ENCODE results near the gene RNF222. TPM values are rescaled to one million over a fixed set of nuclear protein-coding genes. Genes with fewer than 3 reads are reported as not detected.
"Not testable (repeated sequence)": the region's sequence is repeated elsewhere in the genome, so short reads cannot be mapped to it uniquely, and the experiment has no call there.

Gene RNF222
- total RNA-seq, 2 experiments from 2014 or later, result 0.11 TPM

DNA sequence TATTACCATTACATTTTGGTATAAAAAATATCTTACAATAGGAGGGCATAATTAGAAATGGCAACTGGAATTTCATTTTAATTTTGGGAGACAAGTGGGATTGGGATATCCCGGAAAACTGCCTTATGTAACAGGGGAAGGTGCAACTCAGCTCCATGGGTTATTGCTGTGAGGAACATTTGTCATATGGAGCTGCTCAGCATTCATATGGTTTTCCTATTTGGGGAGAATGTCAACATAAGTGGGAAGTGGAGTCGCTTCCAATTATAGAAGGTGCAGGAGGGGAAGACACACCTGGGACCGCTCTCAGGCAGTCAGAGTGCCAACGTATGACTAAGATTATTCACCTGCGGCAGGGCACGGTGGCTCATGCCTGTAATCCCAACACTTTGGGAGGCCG is 47.3 kb downstream of the RNF222 start:
- Mint-ChIP-seq H3K36me3 (ENCODE audit: low read depth) (no peaks in the 10 kb centered on the region), H3K4me1 (ENCODE audit: low read depth) (no peaks in the 10 kb centered on the region), H3K4me3 (no peak overlapping the region), H3K9me3 (no peaks in the 10 kb centered on the region), H3K27me3 (peaks cover 13% of the 10 kb centered on the region), H3K27ac (no peak overlapping the region)
- ATAC-seq, result no peak
- ChIA-PET CTCF (interaction anchor here (1.4 kb wide), 1 partner anchor 33 kb away, joined by 3 read pairs; no protein-coding TSS in a partner anchor), POLR2A (no interaction called here)
- DNase-seq, result no peak
- intact Hi-C loops (cut with micrococcal nuclease), result no loop called here
- TF ChIP-seq, protein P1, sequence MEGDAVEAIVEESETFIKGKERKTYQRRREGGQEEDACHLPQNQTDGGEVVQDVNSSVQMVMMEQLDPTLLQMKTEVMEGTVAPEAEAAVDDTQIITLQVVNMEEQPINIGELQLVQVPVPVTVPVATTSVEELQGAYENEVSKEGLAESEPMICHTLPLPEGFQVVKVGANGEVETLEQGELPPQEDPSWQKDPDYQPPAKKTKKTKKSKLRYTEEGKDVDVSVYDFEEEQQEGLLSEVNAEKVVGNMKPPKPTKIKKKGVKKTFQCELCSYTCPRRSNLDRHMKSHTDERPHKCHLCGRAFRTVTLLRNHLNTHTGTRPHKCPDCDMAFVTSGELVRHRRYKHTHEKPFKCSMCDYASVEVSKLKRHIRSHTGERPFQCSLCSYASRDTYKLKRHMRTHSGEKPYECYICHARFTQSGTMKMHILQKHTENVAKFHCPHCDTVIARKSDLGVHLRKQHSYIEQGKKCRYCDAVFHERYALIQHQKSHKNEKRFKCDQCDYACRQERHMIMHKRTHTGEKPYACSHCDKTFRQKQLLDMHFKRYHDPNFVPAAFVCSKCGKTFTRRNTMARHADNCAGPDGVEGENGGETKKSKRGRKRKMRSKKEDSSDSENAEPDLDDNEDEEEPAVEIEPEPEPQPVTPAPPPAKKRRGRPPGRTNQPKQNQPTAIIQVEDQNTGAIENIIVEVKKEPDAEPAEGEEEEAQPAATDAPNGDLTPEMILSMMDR (IDR thresholded peaks at IDR 0.05), result no peak

DNA sequence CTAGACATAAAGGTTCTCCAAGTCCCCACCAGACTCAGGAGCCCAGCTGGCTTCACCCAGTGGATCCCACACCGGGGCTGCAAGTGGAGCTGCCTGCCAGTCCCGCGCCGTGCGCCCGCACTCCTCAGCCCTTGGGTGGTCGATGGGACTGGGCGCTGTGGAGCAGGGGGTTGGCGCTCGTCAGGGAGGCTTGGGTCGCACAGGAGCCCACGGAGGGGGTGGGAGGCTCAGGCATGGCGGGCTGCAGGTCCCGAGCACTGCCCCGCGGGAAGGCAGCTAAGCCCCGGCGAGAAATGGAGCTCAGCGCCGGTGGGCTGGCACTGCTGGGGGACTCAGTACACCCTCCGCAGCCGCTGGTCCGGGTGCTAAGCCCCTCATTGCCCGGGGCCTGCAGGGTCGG is 50.6 kb downstream of the RNF222 start:
- H3K4me3 Mint-ChIP-seq; intact Hi-C loops (cut with micrococcal nuclease); H3K4me1 Mint-ChIP-seq (ENCODE audit: low read depth); POLR2A ChIA-PET; DNase-seq; H3K36me3 Mint-ChIP-seq (ENCODE audit: low read depth); H3K27ac Mint-ChIP-seq; ATAC-seq; H3K9me3 Mint-ChIP-seq: not testable (repeated sequence)
- CTCF ChIA-PET, result interaction anchor here (1.9 kb wide), 1 partner anchor 286 kb away, joined by 3 read pairs; no protein-coding TSS in a partner anchor
- peaks cover 13% of the 10 kb centered on the region for H3K27me3 Mint-ChIP-seq

DNA sequence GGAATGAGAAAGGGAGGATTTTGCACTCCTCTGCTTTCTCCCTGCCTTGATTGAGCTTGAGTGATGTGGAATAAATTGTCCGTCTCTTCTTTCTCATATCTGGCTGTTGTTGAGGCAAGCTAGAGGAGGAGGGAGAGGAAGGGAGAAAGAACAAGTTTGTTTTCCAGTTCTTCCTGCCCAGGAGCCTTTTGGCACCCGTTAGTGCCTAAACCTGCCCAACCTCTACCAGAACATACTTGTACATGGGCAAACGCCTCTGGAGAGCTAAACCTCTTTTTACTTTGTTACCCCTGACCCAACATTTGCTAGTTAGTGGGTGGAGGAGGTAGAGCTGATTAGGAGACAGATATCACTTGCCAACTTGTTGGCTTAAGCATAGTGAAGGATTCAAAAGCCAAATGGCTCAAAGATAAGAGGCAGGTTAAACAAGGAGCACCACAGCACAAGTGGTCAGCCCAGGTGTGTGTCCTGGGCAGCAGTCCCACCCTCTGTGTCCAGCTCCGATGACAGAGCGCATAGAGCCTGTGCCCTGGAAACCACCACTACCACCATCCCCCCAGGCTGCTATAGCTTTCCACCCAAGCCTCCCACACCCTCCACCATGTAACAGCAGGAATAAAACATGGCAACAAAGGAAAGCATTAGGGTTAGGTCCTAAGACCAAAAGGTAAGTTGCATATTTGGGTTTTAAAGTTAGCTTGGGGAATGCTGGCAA is 51.5 kb downstream of the RNF222 start:
- ChIA-PET POLR2A (no interaction called here), CTCF (interaction anchor here (0.8 kb wide), 1 partner anchor 286 kb away, joined by 4 read pairs; no protein-coding TSS in a partner anchor)
- no peak overlapping the region for H3K4me3 Mint-ChIP-seq
- DNase-seq, result no peak
- TF ChIP-seq, protein P1 (IDR thresholded peaks at IDR 0.05), result no peak
- ATAC-seq, result no peak
- no peaks in the 10 kb centered on the region for H3K4me1 Mint-ChIP-seq (ENCODE audit: low read depth)
- H3K27me3 Mint-ChIP-seq, result peaks cover 13% of the 10 kb centered on the region
- H3K27ac Mint-ChIP-seq, result no peak overlapping the region
- no peaks in the 10 kb centered on the region for H3K9me3 Mint-ChIP-seq
- no peaks in the 10 kb centered on the region for H3K36me3 Mint-ChIP-seq (ENCODE audit: low read depth)
- intact Hi-C loops (cut with micrococcal nuclease), result no loop called here

DNA sequence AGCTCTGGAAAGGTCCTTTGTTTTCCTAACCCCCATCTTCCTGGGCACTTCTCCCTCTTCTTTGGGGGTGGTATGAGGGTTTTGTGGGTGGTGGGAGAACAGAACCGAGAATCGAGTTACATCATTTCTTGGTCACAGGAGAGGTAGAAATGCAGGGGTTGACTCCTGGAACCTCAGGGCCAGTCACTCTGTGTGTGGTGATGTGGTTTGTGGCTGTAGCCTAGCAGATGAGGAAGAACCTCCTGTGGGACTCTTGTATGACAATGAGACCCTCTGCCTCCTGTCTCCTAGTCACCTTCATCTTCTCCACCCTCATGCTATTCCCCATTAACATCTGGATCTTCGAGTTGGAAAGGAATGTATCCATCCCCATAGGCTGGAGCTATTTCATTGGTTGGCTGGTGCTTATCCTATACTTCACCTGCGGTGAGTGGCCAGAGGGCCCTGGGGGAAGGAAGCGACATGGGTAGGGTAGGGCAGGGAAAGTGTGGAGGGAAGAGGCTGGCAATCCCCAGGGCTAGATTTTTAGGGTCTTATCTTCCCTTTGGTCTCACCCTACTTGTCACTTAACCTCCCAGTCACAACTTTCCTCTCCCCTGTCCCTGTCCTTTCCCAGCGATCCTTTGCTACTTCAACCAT is 52.5 kb downstream of the RNF222 start:
- intact Hi-C loops (cut with micrococcal nuclease), result no loop called here
- no peaks in the 10 kb centered on the region for H3K4me1 Mint-ChIP-seq (ENCODE audit: low read depth)
- TF ChIP-seq, protein P1 (IDR thresholded peaks at IDR 0.05), result no peak

DNA sequence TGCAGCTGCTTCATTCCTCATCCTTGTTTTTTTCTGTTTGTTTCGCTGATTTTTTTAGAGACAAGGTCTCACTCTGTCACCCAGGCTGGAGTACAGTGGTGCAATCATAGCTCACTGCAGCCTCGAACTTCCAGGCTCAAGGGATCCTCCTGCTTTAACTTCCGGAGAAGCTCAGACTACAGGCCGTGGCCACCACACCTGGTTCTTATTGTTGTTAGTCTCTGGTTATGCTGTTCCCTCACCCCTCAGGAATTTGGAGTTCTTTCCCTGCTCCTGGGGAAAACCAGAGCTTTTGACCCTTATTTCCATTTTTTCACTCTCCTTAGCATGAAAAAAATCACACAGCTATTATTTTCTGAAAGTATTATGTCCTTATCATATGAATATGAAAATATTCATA is 56.2 kb downstream of the RNF222 start:
- H3K4me3 Mint-ChIP-seq, result no peak overlapping the region
- no peaks in the 10 kb centered on the region for H3K9me3 Mint-ChIP-seq
- ChIA-PET CTCF (interaction anchor here (1.0 to 1.4 kb wide), 2 partner anchors 14 to 247 kb away, joined by 3 to 4 read pairs; no protein-coding TSS in a partner anchor), POLR2A (no interaction called here)
- no peak for DNase-seq
- intact Hi-C loops (cut with micrococcal nuclease), result no loop called here
- no peak overlapping the region for H3K27ac Mint-ChIP-seq
- H3K36me3 Mint-ChIP-seq (ENCODE audit: low read depth), result no peaks in the 10 kb centered on the region
- TF ChIP-seq, protein P1 (IDR thresholded peaks at IDR 0.05), result no peak
- peaks cover 5% of the 10 kb centered on the region for H3K27me3 Mint-ChIP-seq
- no peak for ATAC-seq
- peaks cover 4% of the 10 kb centered on the region for H3K4me1 Mint-ChIP-seq (ENCODE audit: low read depth)

More for the DNA sequence above, 52.5 kb downstream of the RNF222 start:
- no peak for ATAC-seq
- Mint-ChIP-seq H3K36me3 (ENCODE audit: low read depth) (no peaks in the 10 kb centered on the region), H3K4me3 (no peak overlapping the region), H3K9me3 (no peaks in the 10 kb centered on the region), H3K27me3 (peaks cover 13% of the 10 kb centered on the region), H3K27ac (no peak overlapping the region)
- ChIA-PET CTCF (no interaction called here), POLR2A (no interaction called here)
- DNase-seq, result peak; percentile 39

Other genes with a start within 250 kb of the RNF222 start
- 100 to 1,000 TPM; 123 to 129 TPM for gene PER1, start 245.4 kb downstream of the RNF222 start, total RNA-seq
- gene VAMP2, start 234.9 kb downstream of the RNF222 start, total RNA-seq, result 10 to 100 TPM; 30.0 to 33.7 TPM
- gene TMEM107, start 221.4 kb downstream of the RNF222 start, total RNA-seq, result 10 to 100 TPM; 33.4 to 35.9 TPM
- gene BORCS6, start 207.6 kb downstream of the RNF222 start, total RNA-seq, result 1 to 10 TPM; 5.5 to 6.2 TPM
- gene AURKB, start 187.3 kb downstream of the RNF222 start, total RNA-seq, result 100 to 1,000 TPM; 170 to 174 TPM
- 10 to 100 TPM; 53.0 to 60.3 TPM for gene CTC1, start 149.8 kb downstream of the RNF222 start, total RNA-seq
- gene PFAS, start 148.5 kb downstream of the RNF222 start, total RNA-seq, result 100 to 1,000 TPM; 152 to 157 TPM
- 10 to 100 TPM; 44.1 to 47.8 TPM for gene RANGRF, start 109.2 kb downstream of the RNF222 start, total RNA-seq
- gene SLC25A35, start 102.4 kb downstream of the RNF222 start, total RNA-seq, result 1 to 10 TPM; 2.1 to 3.0 TPM
- not detected for gene ARHGEF15, start 87.6 kb downstream of the RNF222 start, total RNA-seq
- gene ODF4, start 58.0 kb downstream of the RNF222 start, total RNA-seq, result not detected
- 1,000 to 10,000 TPM; 3,141 to 3,176 TPM for gene RPL26, start 14.6 kb downstream of the RNF222 start, total RNA-seq
- 10 to 100 TPM; 48.1 to 53.9 TPM for gene NDEL1, start 38.1 kb upstream of the RNF222 start, total RNA-seq
- gene MYH10, start 232.9 kb upstream of the RNF222 start, total RNA-seq, result 10 to 100 TPM; 19.9 to 23.7 TPM